ENCODE measurements around the gene UBA6. TPM values are rescaled to one million over a fixed set of nuclear protein-coding genes. Genes with fewer than 3 reads are reported as not detected.

UBA6 gene
- total RNA-seq, 2 donors from 2014 or later: 22.4 to 28.6 TPM

- no peaks in the 10 kb centered on the region for H3K9me3 ChIP-seq
- peak overlapping the region; percentile 68 to 91 for H3K4me3 ChIP-seq
- H3K36me3 ChIP-seq: no peaks in the 10 kb centered on the region
- no peak for DNase-seq (ENCODE audit: low spot score)
- H3K27me3 ChIP-seq: no peaks in the 10 kb centered on the region
- TF ChIP-seq CTCF (IDR thresholded peaks at IDR 0.05): no peak
- peaks cover 0 to 15% of the 10 kb centered on the region in 2 donors for H3K4me1 ChIP-seq
- H3K27ac ChIP-seq: peak overlapping the region; percentile 81 to 91
These were observed 529 bp upstream of the UBA6 start for GRCh38 chr4:67701517-67701850.

GRCh38 chr4:67700116-67700737 lies 728 bp downstream of the UBA6 start:
- peak overlapping the region; percentile 68 to 91 for H3K4me3 ChIP-seq
- H3K4me1 ChIP-seq: peaks cover 0 to 15% of the 10 kb centered on the region in 2 donors
- no peak for DNase-seq (ENCODE audit: low spot score)
- no peaks in the 10 kb centered on the region for H3K27me3 ChIP-seq
- peak overlapping the region; percentile 81 to 91 for H3K27ac ChIP-seq
- no peaks in the 10 kb centered on the region for H3K36me3 ChIP-seq
- no peak for TF ChIP-seq CTCF (IDR thresholded peaks at IDR 0.05)
- no peaks in the 10 kb centered on the region for H3K9me3 ChIP-seq

- no peaks in the 10 kb centered on the region for H3K9me3 ChIP-seq
- H3K27me3 ChIP-seq: no peaks in the 10 kb centered on the region
- TF ChIP-seq CTCF (IDR thresholded peaks at IDR 0.05): no peak
- H3K4me1 ChIP-seq: peaks cover 0 to 15% of the 10 kb centered on the region in 2 donors
- no peak overlapping the region for H3K27ac ChIP-seq
- H3K4me3 ChIP-seq: no peak overlapping the region
- no peak for DNase-seq (ENCODE audit: low spot score)
- H3K36me3 ChIP-seq: no peaks in the 10 kb centered on the region
These were observed 1.4 kb downstream of the UBA6 start for GRCh38 chr4:67699603-67700002.

GRCh38 chr4:67697860-67698687 lies 2.9 kb downstream of the UBA6 start:
- Histone ChIP-seq H3K4me1 (peaks cover 0 to 15% of the 10 kb centered on the region in 2 donors), H3K27ac (no peak overlapping the region), H3K4me3 (no peak overlapping the region), H3K27me3 (no peaks in the 10 kb centered on the region), H3K9me3 (no peaks in the 10 kb centered on the region), H3K36me3 (no peaks in the 10 kb centered on the region)
- DNase-seq (ENCODE audit: low spot score): no peak
- no peak for TF ChIP-seq CTCF (IDR thresholded peaks at IDR 0.05)

DNA sequence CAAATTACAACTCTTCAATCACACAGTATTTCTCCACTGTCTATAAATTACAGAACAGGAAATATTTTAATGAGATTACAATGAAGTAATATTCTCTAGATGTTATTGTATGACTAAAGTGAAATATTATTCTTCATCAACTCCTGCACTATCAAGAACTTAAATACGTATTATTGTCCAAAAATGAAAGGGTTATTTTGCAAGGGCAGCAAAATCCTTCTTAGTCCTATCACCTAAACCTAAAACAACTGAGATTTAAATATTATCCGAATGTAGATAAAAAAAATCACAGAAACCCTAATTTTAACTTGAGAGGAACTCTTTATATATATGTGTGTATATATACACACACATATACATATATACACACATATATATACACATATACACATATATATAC lies 4.9 kb downstream of the UBA6 start:
- H3K9me3 ChIP-seq: no peaks in the 10 kb centered on the region
- no peak for TF ChIP-seq CTCF (IDR thresholded peaks at IDR 0.05)
- no peak for DNase-seq (ENCODE audit: low spot score)
- no peak overlapping the region for H3K4me3 ChIP-seq
- H3K27ac ChIP-seq: no peak overlapping the region
- H3K27me3 ChIP-seq: no peaks in the 10 kb centered on the region
- H3K4me1 ChIP-seq: peaks cover 0 to 10% of the 10 kb centered on the region in 2 donors
- H3K36me3 ChIP-seq: peaks cover 15% of the 10 kb centered on the region
